ENCODE results near the gene MEOX1. TPM values are rescaled to one million over a fixed set of nuclear protein-coding genes. Genes with fewer than 3 reads are reported as not detected.
A peak's percentile ranks its signal among the peaks of the same experiment; 100 is the strongest.
"Not testable (repeated sequence)": the region's sequence is repeated elsewhere in the genome, so short reads cannot be mapped to it uniquely, and the experiment has no call there.

MEOX1 gene
- total and polyA plus RNA-seq, 5 donors = 4.2 to 16.8 (median 10.6) TPM

DNA sequence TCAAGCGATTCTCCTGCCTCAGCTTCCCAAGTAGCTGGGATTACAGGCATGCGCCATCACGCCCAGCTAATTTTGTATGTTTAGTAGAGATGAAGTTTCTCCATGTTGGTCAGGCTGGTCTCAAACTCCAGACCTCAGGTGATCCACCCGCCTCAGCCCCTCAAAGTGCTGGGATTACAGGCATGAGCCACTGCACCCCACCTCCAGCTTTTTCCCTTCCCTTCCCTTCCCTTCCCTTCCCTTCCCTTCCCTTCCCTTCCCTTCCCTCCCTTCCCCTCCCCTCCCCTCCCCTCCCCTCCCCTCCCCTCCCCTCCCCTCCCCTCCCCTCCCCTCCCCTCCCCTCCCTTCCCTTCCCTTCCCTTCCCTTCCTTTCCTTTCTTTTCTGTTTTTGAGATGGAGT, 59.2 kb downstream of the MEOX1 start:
- H3K9me3 ChIP-seq (ENCODE audit: control insufficient read depth, low read length); H3K4me1 ChIP-seq (ENCODE audit: control insufficient read depth, insufficient read depth, low read length); intact Hi-C loops (cut with DNase I); DNase-seq; ATAC-seq; H3K27ac ChIP-seq (ENCODE audit: low read length); H3K4me3 ChIP-seq (ENCODE audit: low read length); H3K27me3 ChIP-seq (ENCODE audit: control insufficient read depth, insufficient read depth): not testable (repeated sequence)
- 96% methylated on average over 4 of the region's 4 CpGs for WGBS

DNA sequence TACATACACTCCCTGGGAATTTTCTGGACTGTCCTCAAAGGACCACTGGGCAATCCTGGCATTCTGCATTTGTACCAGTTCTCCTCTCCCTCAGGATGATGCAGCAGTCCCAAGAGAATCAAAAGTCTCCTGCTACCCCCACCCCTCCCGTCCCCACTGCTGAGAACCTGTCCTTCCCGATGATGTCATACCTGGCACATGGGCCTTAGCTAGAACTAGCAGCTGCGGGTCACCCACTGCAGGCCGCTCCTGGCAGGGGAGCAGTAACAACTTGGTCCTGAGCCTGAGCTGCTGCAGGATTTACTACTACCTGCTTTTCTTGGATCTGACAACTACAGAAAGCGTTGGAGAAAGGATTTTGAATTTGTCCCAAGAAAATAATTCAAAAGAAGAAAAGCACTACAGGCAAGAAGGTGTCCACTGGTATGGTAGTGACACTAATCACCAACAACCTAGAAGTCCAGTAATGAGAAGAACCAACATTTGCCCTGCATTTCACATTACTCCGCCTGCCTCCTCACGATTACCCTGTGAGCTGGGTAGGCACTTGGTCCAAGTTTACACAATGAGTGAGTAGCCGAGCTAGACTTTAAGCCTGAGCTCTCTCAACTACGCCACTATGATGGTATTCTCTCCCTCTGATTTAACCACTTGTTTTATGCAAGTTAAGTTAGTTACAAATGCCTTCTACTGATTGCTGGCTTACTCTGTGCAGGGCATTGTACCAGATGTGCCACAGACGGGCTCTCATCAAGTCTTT, 60.3 kb downstream of the MEOX1 start:
- Histone ChIP-seq H3K9me3 (ENCODE audit: control insufficient read depth, low read length) (no peaks in the 10 kb centered on the region), H3K27ac (ENCODE audit: low read length) (no peak overlapping the region), H3K4me3 (ENCODE audit: low read length) (no peak overlapping the region), H3K27me3 (ENCODE audit: control insufficient read depth, insufficient read depth) (no peaks in the 10 kb centered on the region), H3K4me1 (ENCODE audit: control insufficient read depth, insufficient read depth, low read length) (peaks cover 3% of the 10 kb centered on the region)
- DNase-seq = peak; percentile 48 to 71 (median 68)
- 55% methylated on average over 10 of the region's 10 CpGs for WGBS
- intact Hi-C loops (cut with DNase I) = no loop called here
- ATAC-seq = peak; percentile 69 to 77

DNA sequence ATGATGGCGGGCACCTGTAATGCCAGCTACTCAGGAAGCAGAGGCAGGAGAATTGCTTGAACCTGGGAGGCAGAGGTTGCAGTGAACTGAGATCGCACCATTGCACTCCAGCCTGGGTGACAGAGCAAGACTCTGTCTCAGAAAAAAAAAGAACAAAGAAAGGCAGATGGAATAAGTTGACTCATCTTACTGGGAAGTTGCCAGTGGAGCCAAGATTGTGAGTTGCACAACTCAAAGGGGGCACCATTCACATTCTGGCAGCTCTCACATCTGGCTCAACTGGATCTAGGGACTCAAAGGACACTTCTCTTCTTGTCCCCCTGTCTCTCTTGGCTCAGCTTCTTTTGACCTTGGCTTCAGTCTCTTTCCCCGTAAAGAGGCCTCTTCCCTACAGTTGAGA, 61.9 kb downstream of the MEOX1 start:
- Histone ChIP-seq H3K27me3 (ENCODE audit: control insufficient read depth, insufficient read depth) (no peaks in the 10 kb centered on the region), H3K9me3 (ENCODE audit: control insufficient read depth, low read length) (no peaks in the 10 kb centered on the region), H3K4me3 (ENCODE audit: low read length) (no peak overlapping the region), H3K4me1 (ENCODE audit: control insufficient read depth, insufficient read depth, low read length) (peaks cover 3% of the 10 kb centered on the region), H3K27ac (ENCODE audit: low read length) (no peak overlapping the region)
- intact Hi-C loops (cut with DNase I) = no loop called here
- 86% methylated on average over 3 of the region's 3 CpGs for WGBS
- ATAC-seq = peak in 1 of 2 donors; percentile 29
- DNase-seq = no peak

DNA sequence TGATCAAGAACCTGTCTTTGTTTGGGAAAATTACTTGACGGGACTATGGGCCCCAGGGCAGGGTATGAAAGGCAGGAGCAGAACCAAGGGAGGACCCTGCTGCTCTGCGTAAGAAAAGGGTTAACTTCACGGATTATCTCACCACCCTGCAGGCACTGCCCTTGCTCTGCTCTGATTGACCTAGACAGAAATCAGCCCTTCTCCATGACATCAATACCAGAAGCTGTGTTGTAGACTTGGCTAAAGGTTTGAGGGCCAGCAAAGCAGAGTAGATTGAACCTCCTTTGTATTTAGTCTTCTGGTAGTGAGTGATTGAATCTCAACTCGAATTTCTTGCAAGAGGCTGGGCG, 62.7 kb downstream of the MEOX1 start:
- DNase-seq = no peak
- no peak for ATAC-seq
- H3K9me3 ChIP-seq (ENCODE audit: control insufficient read depth, low read length) = no peaks in the 10 kb centered on the region
- no peak overlapping the region for H3K27ac ChIP-seq (ENCODE audit: low read length)
- intact Hi-C loops (cut with DNase I) = no loop called here
- no peaks in the 10 kb centered on the region for H3K27me3 ChIP-seq (ENCODE audit: control insufficient read depth, insufficient read depth)
- 69% methylated on average over 5 of the region's 5 CpGs for WGBS
- H3K4me3 ChIP-seq (ENCODE audit: low read length) = no peak overlapping the region
- peaks cover 3% of the 10 kb centered on the region for H3K4me1 ChIP-seq (ENCODE audit: control insufficient read depth, insufficient read depth, low read length)

DNA sequence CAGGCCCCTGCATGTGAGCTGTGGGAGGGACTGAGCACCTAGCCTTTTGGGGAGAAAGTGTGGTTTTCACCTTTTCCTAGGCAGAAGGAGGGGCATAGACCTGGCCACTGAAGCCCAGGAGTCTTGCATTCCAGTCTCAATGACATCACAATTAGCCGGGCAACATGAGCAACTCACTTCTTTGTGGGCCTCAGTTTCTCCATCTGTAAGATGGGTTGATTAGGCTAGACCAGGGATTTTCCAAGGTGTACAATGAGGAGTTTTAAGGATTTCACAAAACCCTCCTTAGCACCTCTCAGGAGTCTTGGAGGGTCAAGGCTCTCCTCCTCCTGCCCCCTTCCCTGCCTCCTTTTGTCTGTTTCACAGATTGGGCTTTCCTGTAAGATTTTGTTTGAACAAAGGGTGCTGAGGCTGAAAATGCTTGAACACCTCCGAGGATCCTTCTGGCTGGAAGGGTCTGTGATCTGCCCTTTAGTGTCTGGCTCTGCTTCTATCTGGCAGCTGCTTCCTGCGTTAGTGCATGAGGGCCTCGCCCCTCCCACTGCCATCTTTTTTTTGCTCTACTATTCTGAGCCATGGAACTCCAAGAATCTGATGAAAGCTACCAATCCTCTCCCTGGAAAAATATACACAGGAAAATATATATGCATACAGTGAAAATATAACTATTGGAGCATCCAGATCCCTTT, 63.2 kb downstream of the MEOX1 start:
- DNase-seq (no peak), ATAC-seq (no peak)
- intact Hi-C loops (cut with DNase I) = no loop called here
- 53% methylated on average over 4 of the region's 4 CpGs for WGBS
- Histone ChIP-seq H3K9me3 (ENCODE audit: control insufficient read depth, low read length) (no peaks in the 10 kb centered on the region), H3K4me3 (ENCODE audit: low read length) (no peak overlapping the region), H3K4me1 (ENCODE audit: control insufficient read depth, insufficient read depth, low read length) (peaks cover 3% of the 10 kb centered on the region), H3K27ac (ENCODE audit: low read length) (no peak overlapping the region), H3K27me3 (ENCODE audit: control insufficient read depth, insufficient read depth) (no peaks in the 10 kb centered on the region)

DNA sequence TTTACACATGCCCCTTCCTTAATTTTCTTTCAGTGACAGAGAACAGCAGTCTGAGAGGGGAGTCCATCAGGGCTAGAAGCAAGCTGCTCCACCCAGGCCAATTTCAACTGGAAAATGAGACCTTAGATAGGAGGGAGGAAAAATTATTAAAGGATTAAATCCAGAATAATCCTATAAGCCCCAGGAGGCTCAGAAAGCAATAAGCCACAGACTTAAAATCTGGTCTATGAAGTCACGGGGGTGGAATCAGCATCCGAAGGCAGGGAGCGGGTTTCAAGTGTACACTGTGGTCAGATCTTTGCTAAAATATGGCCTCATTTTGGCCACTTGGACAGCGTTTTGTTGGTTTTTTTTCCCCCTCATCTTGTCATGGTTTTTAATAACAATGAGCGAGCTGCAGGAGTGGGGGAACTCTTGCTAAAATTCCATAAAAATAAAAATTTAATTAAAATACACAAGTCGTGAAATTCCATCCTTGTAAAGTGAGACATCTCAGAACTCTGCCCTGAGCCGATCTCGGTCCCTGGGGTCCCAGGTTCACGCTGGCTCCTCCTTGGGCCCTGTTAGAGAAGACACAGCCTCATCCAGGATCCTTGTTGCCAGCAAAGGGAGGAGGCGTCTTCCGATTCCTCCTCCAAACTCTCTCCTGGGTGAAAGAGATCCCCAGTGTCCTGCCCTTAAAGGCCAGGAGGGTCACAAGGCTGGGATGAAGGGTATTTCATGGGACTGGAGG, 63.9 kb downstream of the MEOX1 start:
- no peak overlapping the region for H3K27ac ChIP-seq (ENCODE audit: low read length)
- no peaks in the 10 kb centered on the region for H3K9me3 ChIP-seq (ENCODE audit: control insufficient read depth, low read length)
- no peaks in the 10 kb centered on the region for H3K27me3 ChIP-seq (ENCODE audit: control insufficient read depth, insufficient read depth)
- DNase-seq = no peak
- intact Hi-C loops (cut with DNase I) = no loop called here
- WGBS = 74% methylated on average over 11 of the region's 11 CpGs
- no peak overlapping the region for H3K4me3 ChIP-seq (ENCODE audit: low read length)
- peaks cover 3% of the 10 kb centered on the region for H3K4me1 ChIP-seq (ENCODE audit: control insufficient read depth, insufficient read depth, low read length)
- ATAC-seq = no peak

DNA sequence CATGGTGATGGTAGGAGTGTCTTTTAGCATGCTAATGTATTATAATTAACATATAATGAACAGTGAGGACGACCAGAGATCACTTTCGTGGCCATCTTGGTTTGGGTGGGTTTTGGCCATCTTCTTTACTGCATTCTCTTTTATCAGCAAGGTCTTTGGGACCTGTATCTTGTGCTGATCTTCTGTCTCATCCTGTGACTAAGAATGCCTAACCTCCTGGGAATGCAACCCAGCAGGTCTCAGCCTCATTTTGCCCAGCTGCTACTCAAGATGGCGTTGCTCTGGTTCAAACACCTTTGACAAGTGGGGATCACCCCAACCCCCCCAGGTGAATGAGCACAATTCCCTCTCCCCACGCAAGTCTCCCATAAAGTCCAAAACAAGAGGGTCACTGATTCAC, 66.3 kb downstream of the MEOX1 start:
- Histone ChIP-seq H3K4me1 (ENCODE audit: control insufficient read depth, insufficient read depth, low read length) (no peaks in the 10 kb centered on the region), H3K9me3 (ENCODE audit: control insufficient read depth, low read length) (no peaks in the 10 kb centered on the region), H3K27ac (ENCODE audit: low read length) (no peak overlapping the region), H3K4me3 (ENCODE audit: low read length) (no peak overlapping the region), H3K27me3 (ENCODE audit: control insufficient read depth, insufficient read depth) (no peaks in the 10 kb centered on the region)
- 70% methylated on average over 4 of the region's 4 CpGs for WGBS
- ATAC-seq (no peak), DNase-seq (no peak)
- intact Hi-C loops (cut with DNase I) = no loop called here

DNA sequence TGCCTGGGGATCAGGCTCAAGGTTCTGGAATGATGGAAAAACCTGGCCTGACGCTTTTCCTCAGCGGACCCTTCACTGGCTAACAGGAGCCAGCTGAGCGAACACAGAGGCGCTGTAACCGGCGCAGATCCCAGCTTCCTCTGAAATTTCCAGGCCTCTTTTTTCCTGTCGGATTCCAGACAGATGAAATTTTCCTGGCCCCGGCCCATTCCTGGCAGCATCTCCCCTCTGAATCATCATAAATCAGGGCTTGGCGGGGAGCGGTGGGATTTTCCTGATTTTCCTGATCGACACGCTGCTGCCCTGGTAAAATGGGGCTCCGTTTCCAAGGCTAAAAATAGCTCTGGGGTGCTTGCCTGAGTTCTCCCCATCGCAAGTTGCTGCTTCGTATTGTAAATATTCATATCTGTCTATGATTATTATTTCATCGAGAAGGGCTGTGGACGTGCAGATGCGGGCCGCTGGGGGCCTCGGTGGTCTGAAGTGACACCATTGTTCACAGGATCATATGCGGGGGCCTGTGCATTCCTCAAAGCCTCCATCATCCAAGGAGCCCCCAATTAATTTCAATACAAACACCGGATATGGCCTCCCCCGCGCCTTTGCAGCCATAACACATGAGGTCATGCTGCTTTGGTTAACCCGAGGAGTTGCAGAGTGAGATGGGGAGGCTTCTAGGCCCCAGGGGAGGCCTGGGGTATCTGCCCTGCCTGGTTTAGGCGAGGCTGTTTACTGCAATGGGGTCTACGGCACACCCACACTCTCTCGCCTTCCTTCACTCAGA, 69.8 kb downstream of the MEOX1 start:
- peak overlapping the region; percentile 68 for H3K27ac ChIP-seq (ENCODE audit: low read length)
- H3K4me3 ChIP-seq (ENCODE audit: low read length) = no peak overlapping the region
- no peaks in the 10 kb centered on the region for H3K27me3 ChIP-seq (ENCODE audit: control insufficient read depth, insufficient read depth)
- intact Hi-C loops (cut with DNase I) = no loop called here
- ATAC-seq (peak; percentile 89 to 91), DNase-seq (peak; percentile 88 to 94 (median 92))
- 36% methylated on average over 28 of the region's 28 CpGs for WGBS
- H3K4me1 ChIP-seq (ENCODE audit: control insufficient read depth, insufficient read depth, low read length) = peaks cover 6% of the 10 kb centered on the region
- H3K9me3 ChIP-seq (ENCODE audit: control insufficient read depth, low read length) = no peaks in the 10 kb centered on the region

DNA sequence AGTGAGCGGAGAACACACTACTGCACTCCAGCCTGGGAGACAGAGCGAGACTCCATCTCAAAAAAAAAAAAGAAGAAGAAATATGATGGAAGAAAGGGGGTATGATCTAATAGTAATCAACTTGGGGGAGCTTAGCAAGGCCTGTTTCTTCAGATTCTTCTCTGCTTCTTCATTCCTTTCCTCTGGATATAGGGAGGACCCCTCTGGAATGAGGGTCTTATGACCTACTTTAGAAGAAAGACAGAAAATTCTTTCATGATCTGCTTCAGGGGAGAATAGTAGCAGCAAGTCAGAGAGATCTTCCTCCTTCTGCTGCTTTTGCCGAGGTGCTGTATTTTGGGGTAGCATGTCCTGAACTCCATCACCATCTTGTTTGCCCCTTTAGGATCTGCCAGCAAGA, 70.7 kb downstream of the MEOX1 start:
- Histone ChIP-seq H3K9me3 (ENCODE audit: control insufficient read depth, low read length) (no peaks in the 10 kb centered on the region), H3K27me3 (ENCODE audit: control insufficient read depth, insufficient read depth) (no peaks in the 10 kb centered on the region), H3K4me3 (ENCODE audit: low read length) (no peak overlapping the region), H3K4me1 (ENCODE audit: control insufficient read depth, insufficient read depth, low read length) (peaks cover 6% of the 10 kb centered on the region), H3K27ac (ENCODE audit: low read length) (peak overlapping the region; percentile 68)
- intact Hi-C loops (cut with DNase I) = no loop called here
- ATAC-seq = no peak
- DNase-seq = no peak
- WGBS = 83% methylated on average over 3 of the region's 3 CpGs

All from right cardiac atrium (tissue), 5 donors.